ACC112 (cell line): ENCODE measurements around the gene TMEM203.

Experiments used
- H2AFZ ChIP-seq: fragments of 200-600 bp; sonication (generic); one replicate; pipeline ENCODE4 v1.6.0; 2017; ENCODE audit warnings: antibody characterized with exemption, low read length; ENCODE audit not compliant: unreplicated experiment
- H3K27ac ChIP-seq: fragments of 200-600 bp; sonication (generic); 2 replicates; pipeline ENCODE4 v1.5.1; 2014; ENCODE audit warnings: low read depth, mild to moderate bottlenecking, antibody characterized with exemption, low read length, moderate library complexity
- H3K27me3 ChIP-seq: fragments of 200-600 bp; sonication (generic); 2 replicates; pipeline ENCODE4 v1.6.1; 2014; ENCODE audit warnings: mild to moderate bottlenecking, antibody characterized with exemption, low read length, moderate library complexity, mixed read lengths; ENCODE audit not compliant: insufficient read depth
- H3K36me3 ChIP-seq: fragments of 200-600 bp; sonication (generic); 2 replicates; pipeline ENCODE4 v1.6.1; 2016; ENCODE audit warnings: mild to moderate bottlenecking, antibody characterized with exemption, low read length, moderate library complexity, mixed read lengths; ENCODE audit not compliant: insufficient read depth
- H3K4me1 ChIP-seq: fragments of 200-600 bp; sonication (generic); one replicate; pipeline ENCODE4 v1.6.1; 2016; ENCODE audit warnings: low read length, mixed read lengths; ENCODE audit not compliant: insufficient read depth, unreplicated experiment, control insufficient read depth
- H3K4me3 ChIP-seq: fragments of 200-600 bp; sonication (generic); 2 replicates; pipeline ENCODE4 v1.5.1; 2014; ENCODE audit warnings: mild to moderate bottlenecking, low read depth, low read length
- H3K79me2 ChIP-seq: fragments of 200-600 bp; sonication (generic); one replicate; pipeline ENCODE4 v1.6.0; 2016; ENCODE audit warnings: low read length; ENCODE audit not compliant: control insufficient read depth, unreplicated experiment, insufficient read depth

TMEM203 gene

GRCh38 chr9:137220317-137221094 lies 15.1 kb upstream of the TMEM203 start:
- Histone ChIP-seq H3K4me1 (peaks cover 46% of the 10 kb centered on the region), H3K36me3 (no peaks in the 10 kb centered on the region), H3K27ac (no peak overlapping the region), H3K79me2 (no peaks in the 10 kb centered on the region), H2AFZ (no peak overlapping the region), H3K4me3 (no peak overlapping the region), H3K27me3 (no peaks in the 10 kb centered on the region)

DNA sequence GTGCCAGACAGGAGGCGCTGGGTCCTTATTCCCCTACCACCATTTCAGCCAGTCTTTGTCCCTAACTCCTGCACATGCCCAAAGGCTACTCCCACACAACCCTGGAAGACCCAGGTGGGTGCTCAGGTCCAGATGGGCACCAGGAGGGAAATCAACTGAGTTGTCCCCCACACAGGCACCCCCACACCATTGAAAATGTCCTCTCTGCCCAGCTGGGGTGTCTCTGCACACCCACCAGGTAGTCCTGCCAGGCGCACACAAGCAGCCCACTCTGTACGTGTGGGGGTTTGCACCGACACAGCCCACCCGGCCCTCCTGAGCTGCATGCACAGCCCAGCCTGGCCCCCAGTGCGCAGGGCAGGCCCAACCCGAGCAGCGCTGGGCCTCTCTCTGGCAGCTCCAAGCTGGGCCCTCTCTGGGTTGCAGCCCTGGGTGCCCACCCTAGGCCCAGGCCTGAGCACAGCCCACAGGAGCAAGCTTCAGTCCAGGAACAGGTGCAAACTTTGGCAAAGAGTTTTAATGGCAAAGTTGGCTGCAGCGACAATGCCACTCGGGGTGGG lies 14.4 kb upstream of the TMEM203 start:
- no peaks in the 10 kb centered on the region for H3K79me2 ChIP-seq
- no peaks in the 10 kb centered on the region for H3K27me3 ChIP-seq
- no peak overlapping the region for H3K4me3 ChIP-seq
- H3K36me3 ChIP-seq: no peaks in the 10 kb centered on the region
- H2AFZ ChIP-seq: no peak overlapping the region
- H3K4me1 ChIP-seq: peaks cover 41% of the 10 kb centered on the region
- H3K27ac ChIP-seq: no peak overlapping the region

DNA sequence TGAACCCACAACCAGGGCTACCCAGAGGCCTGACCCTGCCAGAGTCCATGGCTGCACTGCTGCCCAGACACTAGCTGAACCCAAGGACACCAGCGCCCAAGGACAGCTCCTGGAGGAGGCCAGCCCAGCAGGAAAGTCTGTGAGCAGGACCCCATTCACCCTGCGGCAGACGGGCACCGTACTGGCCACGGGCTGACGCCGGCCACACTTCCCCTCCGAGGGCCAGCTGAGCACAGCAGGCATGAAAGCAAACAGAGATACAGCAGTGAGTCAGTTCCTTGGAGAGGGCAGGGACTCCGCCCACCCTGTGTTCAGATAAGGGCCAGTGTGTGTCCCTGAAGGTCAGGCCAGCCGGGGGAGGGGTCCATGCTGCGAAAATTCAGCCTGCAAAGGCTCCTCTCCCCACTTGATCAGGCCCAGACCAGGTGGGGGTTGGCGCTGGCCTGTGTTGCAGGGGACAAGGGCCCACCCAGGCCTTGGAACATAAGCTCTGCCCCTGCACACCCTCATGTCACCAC lies 13.4 kb upstream of the TMEM203 start:
- H3K4me3 ChIP-seq: peak overlapping the region; percentile 39; the same call in 1 of the 2 replicates
- H3K36me3 ChIP-seq: no peaks in the 10 kb centered on the region
- H3K79me2 ChIP-seq: no peaks in the 10 kb centered on the region
- no peaks in the 10 kb centered on the region for H3K27me3 ChIP-seq
- H3K4me1 ChIP-seq: peaks cover 34% of the 10 kb centered on the region
- H2AFZ ChIP-seq: no peak overlapping the region
- H3K27ac ChIP-seq: peak overlapping the region; percentile 22; the same call in 1 of the 2 replicates

DNA sequence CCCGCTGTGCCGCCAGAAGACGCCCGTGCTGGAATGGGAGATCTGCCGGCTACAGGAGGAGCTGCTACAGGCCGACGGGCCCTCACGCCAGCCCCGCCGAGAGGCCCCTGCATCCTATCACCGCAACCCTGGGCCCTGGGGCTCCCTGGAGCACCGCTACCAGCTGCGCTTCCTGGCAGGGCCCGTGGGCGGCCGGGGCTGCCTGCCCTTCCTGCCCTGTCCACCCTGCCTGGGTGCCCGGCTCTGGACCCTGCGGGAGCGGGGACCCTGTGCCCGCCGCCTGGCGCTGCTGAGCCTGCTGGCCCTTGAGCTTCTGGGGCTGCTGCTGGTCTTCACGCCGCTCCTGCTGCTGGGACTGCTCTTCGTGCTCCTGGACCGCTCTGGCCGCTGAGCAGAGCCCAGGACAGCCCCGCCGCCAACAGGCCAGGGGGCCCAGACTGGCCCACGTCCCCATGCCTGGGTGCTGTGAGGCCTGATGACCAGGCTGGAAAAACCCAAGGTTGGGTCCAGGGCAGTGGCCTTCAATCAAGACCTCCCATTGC lies 12.8 kb upstream of the TMEM203 start:
- peaks cover 37% of the 10 kb centered on the region for H3K4me1 ChIP-seq
- no peaks in the 10 kb centered on the region for H3K36me3 ChIP-seq
- no peaks in the 10 kb centered on the region for H3K27me3 ChIP-seq
- H3K79me2 ChIP-seq: no peaks in the 10 kb centered on the region
- peak overlapping the region; percentile 22; the same call in 1 of the 2 replicates for H3K27ac ChIP-seq
- H2AFZ ChIP-seq: no peak overlapping the region
- H3K4me3 ChIP-seq: peak overlapping the region; percentile 39; the same call in 1 of the 2 replicates

DNA sequence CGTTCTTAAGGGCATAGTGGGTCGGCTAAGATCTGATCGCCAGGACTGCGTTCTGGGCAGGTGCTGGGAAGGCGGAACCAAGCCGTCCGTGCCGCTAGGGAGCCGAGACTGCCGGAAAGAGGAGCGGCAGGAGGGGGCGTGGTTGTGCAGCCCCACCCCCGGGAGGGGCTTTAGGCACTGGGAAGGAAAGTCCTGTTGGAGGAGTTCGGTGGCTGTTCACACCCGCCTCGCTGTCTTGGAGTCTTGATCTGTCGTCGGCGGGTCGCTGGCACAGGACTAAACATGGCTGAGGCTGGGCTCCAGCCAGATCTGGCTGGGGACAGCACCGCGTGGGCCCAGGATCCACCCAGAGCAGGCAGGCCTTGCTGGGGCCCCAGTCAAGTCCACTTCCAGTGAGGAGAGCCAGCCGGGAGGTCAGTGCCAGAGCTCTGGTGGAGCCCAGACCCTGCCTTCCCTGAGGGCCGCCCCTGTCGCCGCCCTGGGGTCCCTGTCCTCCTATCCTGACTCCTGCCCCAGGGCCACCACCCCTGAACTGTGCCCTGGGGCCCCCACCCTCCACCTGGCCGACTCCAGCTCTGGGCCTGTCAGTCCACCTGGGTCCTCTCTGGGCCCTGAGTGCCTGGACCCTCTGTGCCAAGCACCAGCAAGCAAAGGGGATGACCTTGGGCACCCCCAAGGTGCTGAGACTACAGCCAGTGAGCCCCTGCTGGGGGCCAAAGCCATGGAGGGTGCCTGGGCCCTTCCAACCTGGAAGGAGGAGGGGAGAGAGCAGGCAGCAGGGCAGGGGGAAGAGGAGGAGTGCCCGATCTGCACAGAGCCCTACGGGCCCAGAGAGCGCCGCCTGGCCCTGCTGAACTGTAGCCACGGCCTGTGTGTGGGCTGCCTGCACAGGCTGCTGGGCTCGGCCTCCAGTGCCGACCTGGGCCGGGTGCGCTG lies 12.1 kb upstream of the TMEM203 start:
- no peaks in the 10 kb centered on the region for H3K36me3 ChIP-seq
- no peak overlapping the region for H2AFZ ChIP-seq
- H3K79me2 ChIP-seq: no peaks in the 10 kb centered on the region
- H3K27me3 ChIP-seq: no peaks in the 10 kb centered on the region
- no peak overlapping the region for H3K4me3 ChIP-seq
- no peak overlapping the region for H3K27ac ChIP-seq
- H3K4me1 ChIP-seq: peaks cover 32% of the 10 kb centered on the region

- no peaks in the 10 kb centered on the region for H3K79me2 ChIP-seq
- no peaks in the 10 kb centered on the region for H3K27me3 ChIP-seq
- no peaks in the 10 kb centered on the region for H3K36me3 ChIP-seq
- no peak overlapping the region for H3K27ac ChIP-seq
- peaks cover 29% of the 10 kb centered on the region for H3K4me1 ChIP-seq
- no peak overlapping the region for H3K4me3 ChIP-seq
- no peak overlapping the region for H2AFZ ChIP-seq
Observed at GRCh38 chr9:137216188-137216965, 10.9 kb upstream of the TMEM203 start.

GRCh38 chr9:137215196-137215986 lies 9.9 kb upstream of the TMEM203 start:
- no peaks in the 10 kb centered on the region for H3K36me3 ChIP-seq
- H3K27me3 ChIP-seq: no peaks in the 10 kb centered on the region
- H3K27ac ChIP-seq: no peak overlapping the region
- peaks cover 29% of the 10 kb centered on the region for H3K4me1 ChIP-seq
- H2AFZ ChIP-seq: no peak overlapping the region
- H3K79me2 ChIP-seq: no peaks in the 10 kb centered on the region
- no peak overlapping the region for H3K4me3 ChIP-seq

GRCh38 chr9:137214620-137215019 lies 9.2 kb upstream of the TMEM203 start:
- Histone ChIP-seq H3K4me1 (peaks cover 29% of the 10 kb centered on the region), H3K4me3 (no peak overlapping the region), H3K79me2 (no peaks in the 10 kb centered on the region), H3K27ac (no peak overlapping the region), H2AFZ (no peak overlapping the region), H3K36me3 (no peaks in the 10 kb centered on the region), H3K27me3 (no peaks in the 10 kb centered on the region)
